GM19463 (cell line): ENCODE measurements around the gene SLC6A6.

Experiments
- ATAC-seq: cut with Tn5 transposase; IDR thresholded peaks from one replicate; pipeline ENCODE4 v1.9.1; 2021; ENCODE audit warnings: mild to moderate bottlenecking, moderate library complexity; ENCODE audit not compliant: unreplicated experiment

SLC6A6 gene

GRCh38 chr3:14536055-14536815 is 133.8 kb downstream of the SLC6A6 start:
- ATAC-seq = no peak

GRCh38 chr3:14536837-14537589 is 134.6 kb downstream of the SLC6A6 start:
- ATAC-seq = no peak

DNA sequence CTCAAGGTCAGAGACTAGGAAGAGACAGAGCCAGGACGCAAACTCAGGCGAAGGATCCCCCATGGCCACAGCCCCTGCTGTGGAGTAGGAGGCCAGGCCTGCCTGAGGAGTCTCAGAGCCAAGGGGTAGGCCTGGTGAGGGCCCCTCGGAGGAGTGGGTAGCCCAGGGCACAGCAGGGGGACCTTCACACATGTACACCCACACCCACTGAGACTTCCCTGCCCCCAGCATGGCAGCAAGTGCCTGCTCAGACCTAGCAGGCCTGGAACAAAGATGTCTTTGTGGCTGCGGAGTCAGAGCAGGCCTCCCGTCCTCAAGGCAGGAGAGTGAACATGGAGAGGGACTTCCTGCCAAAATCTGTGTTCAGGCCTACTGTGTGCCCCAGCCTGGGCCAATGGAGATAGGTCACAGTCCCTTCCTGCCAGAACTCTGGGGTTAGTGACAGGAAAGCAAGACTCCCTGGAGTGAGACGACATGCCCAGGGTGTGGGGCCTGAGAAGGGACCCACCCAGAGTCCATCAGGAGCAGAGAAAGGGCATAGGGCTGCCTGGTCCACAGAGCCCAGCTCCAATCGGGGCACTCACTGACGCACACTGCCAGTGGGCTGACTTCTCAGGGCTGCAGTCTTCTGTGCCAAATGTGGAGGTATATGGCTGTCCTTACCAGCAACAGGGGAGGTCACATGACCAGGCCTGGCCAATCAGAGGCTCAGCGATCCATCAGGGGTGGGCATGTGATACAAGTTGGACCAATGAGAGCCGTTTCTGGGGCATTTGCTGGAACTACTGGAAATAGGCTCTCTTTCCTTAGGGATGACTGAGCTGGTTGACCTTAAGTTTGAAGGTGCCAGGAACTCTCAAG is 135.4 kb downstream of the SLC6A6 start:
- ATAC-seq = no peak

GRCh38 chr3:14538451-14539088 is 136.2 kb downstream of the SLC6A6 start:
- no peak for ATAC-seq
